Endothelial cell of umbilical vein (primary cell): ENCODE results near the gene TEDC2.

ENCODE experiments used
- CTCF ChIP-seq, 2 donors: IDR thresholded peaks; 1 replicate in 1 of 2; 2 replicates in 1 of 2; pipeline ENCODE4 v1.5.1; 2011; ENCODE audit warnings: low read length in 2 of 2, mild to moderate bottlenecking in 2 of 2, moderate library complexity in 2 of 2, control low read depth in 1 of 2, inconsistent platforms in 1 of 2, low read depth in 1 of 2; ENCODE audit not compliant: insufficient read depth in 1 of 2; ENCODE audit errors: extremely low read depth in 1 of 2
- EZH2 ChIP-seq: IDR thresholded peaks from 2 replicates; pipeline ENCODE4 v1.6.1; 2012; ENCODE audit warnings: borderline replicate concordance, low read depth, mild to moderate bottlenecking, moderate library complexity, low read length, inconsistent platforms; ENCODE audit not compliant: severe bottlenecking
- GATA2 ChIP-seq: IDR thresholded peaks from 2 replicates; pipeline ENCODE4 v1.7.0; 2011; ENCODE audit warnings: low read depth, mild to moderate bottlenecking, moderate library complexity, mixed read lengths, low read length; ENCODE audit not compliant: insufficient read length, insufficient read depth
- JUN ChIP-seq: IDR thresholded peaks from 2 replicates; pipeline ENCODE4 v1.6.1; 2011; ENCODE audit warnings: borderline replicate concordance, low read depth; ENCODE audit not compliant: insufficient read length, insufficient read depth
- POLR2A ChIP-seq: IDR thresholded peaks from 2 replicates; pipeline ENCODE4 v1.6.1; 2012; ENCODE audit warnings: low read depth, mild to moderate bottlenecking, control low read depth, low read length
- POLR2AphosphoS5 ChIP-seq: IDR thresholded peaks from 2 replicates; pipeline ENCODE4 v1.6.1; 2012; ENCODE audit warnings: low read depth, mild to moderate bottlenecking, control low read depth, low read length, moderate library complexity; ENCODE audit not compliant: insufficient read depth

GRCh38 chr16:2457267-2457666 lies 2.6 kb upstream of the TEDC2 start:
- TF ChIP-seq CTCF (IDR thresholded peaks at IDR 0.05; ENCODE audit: extremely low read depth in 1 of 2, insufficient read depth in 1 of 2, low read depth in 1 of 2, low read length in 2 of 2) (no peak), EZH2 (no peak), POLR2A (no peak), JUN (no peak), POLR2AphosphoS5 (no peak), GATA2 (no peak)
